H1 (cell line): ENCODE measurements around the gene CST6. TPM values are rescaled to one million over a fixed set of nuclear protein-coding genes. Genes with fewer than 3 reads are reported as not detected.

Experiments
- BCL11A ChIP-seq, 2 experiments: IDR thresholded peaks; one replicate each; pipeline ENCODE4 v1.6.1; 2011; ENCODE audit warnings: low read depth in 2 of 2, low read length in 2 of 2, mild to moderate bottlenecking in 2 of 2
- CHD1 ChIP-seq: IDR thresholded peaks from 2 replicates; pipeline ENCODE4 v1.6.1; 2012; ENCODE audit warnings: low read depth, low read length, improper control_type of control experiment
- JUND ChIP-seq: IDR thresholded peaks from 2 replicates; pipeline ENCODE4 v1.6.1; 2011; ENCODE audit warnings: mild to moderate bottlenecking, improper control_type of control experiment, low read length
- MAFK ChIP-seq: IDR thresholded peaks from 2 replicates; pipeline ENCODE4 v1.6.1; 2012; ENCODE audit warnings: low read depth, mild to moderate bottlenecking, improper control_type of control experiment, low read length
- SIX5 ChIP-seq: IDR thresholded peaks from 2 replicates; pipeline ENCODE4 v1.6.1; 2011; ENCODE audit warnings: mild to moderate bottlenecking, low read depth, low read length
- TCF12 ChIP-seq: IDR thresholded peaks from 2 replicates; pipeline ENCODE4 v1.6.1; 2011; ENCODE audit warnings: low read depth, mild to moderate bottlenecking, low read length
- YY1 ChIP-seq: IDR thresholded peaks from 2 replicates; pipeline ENCODE4 v1.6.1; 2011; ENCODE audit warnings: low read depth, mild to moderate bottlenecking, low read length
- ZNF274 ChIP-seq: IDR thresholded peaks from 2 replicates; pipeline ENCODE4 v1.7.0; 2012; ENCODE audit warnings: low read length, borderline replicate concordance; ENCODE audit errors: extremely low read depth
- polyA plus RNA-seq, 7 experiments: library from polyadenylated mRNA; depleted of rRNA in 3 of 7; stranded (reverse) in 5 of 7; unstranded in 2 of 7; fragments of >200 nt in 5 of 7; fragments of 200-250 nt in 2 of 7; gene quantifications; 1 replicate in 5 of 7; 2 replicates in 1 of 7; 4 replicates in 1 of 7; pipeline versions ENCODE4 v1.2.1 to v1.2.3, GENCODE V29; 2011 to 2013; ENCODE audit warnings: missing spikeins in 2 of 7, mixed read lengths in 2 of 7
- total RNA-seq: library from RNA; stranded (reverse); fragmentation: NEBNext Ultra II Directional; extraction: Animal tissue kit (Norgen Biotek cat#: 25700); gene quantifications from 2 replicates; pipeline ENCODE4 v1.2.1, GENCODE V29; 2021
- TF ChIP-seq, protein P1 (sequence below), 3 experiments: IDR thresholded peaks; 1 replicate in 2 of 3; 2 replicates in 1 of 3; pipeline versions ENCODE4 v1.5.1 to v1.6.1; 2011; ENCODE audit warnings: low read length in 3 of 3, mild to moderate bottlenecking in 3 of 3, inconsistent platforms in 2 of 3, low read depth in 1 of 3, moderate library complexity in 1 of 3; ENCODE audit not compliant: insufficient read depth in 1 of 3; ENCODE audit errors: control extremely low read depth in 1 of 3

The CST6 gene
- total and polyA plus RNA-seq, 2 of the 8 experiments (the other 6 are each of a cell fraction or from before 2014, with no cell fraction given) = 1.6 to 7.6 TPM

DNA sequence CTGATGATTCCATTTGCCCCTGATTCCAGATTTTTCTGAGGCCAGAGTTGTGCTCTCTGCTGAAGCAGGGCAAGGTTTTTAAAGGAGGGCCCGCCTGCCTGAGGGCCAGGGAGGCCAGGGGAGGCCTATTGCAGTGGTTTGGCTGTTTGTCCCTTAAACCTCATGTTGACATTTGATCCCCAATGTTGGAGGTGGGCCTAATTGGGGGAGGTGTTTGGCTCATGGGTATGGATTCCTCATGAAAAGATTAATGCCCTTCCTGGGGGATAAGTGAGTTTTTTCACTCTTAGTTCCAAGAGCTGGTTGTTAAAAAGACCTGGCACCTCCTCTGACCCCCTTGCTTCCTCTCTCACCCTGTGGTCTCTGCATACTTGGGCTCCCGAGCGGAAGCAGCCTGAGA, 28.0 kb downstream of the CST6 start (continued):
- TF ChIP-seq, protein P1, sequence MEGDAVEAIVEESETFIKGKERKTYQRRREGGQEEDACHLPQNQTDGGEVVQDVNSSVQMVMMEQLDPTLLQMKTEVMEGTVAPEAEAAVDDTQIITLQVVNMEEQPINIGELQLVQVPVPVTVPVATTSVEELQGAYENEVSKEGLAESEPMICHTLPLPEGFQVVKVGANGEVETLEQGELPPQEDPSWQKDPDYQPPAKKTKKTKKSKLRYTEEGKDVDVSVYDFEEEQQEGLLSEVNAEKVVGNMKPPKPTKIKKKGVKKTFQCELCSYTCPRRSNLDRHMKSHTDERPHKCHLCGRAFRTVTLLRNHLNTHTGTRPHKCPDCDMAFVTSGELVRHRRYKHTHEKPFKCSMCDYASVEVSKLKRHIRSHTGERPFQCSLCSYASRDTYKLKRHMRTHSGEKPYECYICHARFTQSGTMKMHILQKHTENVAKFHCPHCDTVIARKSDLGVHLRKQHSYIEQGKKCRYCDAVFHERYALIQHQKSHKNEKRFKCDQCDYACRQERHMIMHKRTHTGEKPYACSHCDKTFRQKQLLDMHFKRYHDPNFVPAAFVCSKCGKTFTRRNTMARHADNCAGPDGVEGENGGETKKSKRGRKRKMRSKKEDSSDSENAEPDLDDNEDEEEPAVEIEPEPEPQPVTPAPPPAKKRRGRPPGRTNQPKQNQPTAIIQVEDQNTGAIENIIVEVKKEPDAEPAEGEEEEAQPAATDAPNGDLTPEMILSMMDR (IDR thresholded peaks at IDR 0.05; ENCODE audit: control extremely low read depth in 1 of 3, insufficient read depth in 1 of 3, low read depth in 1 of 3, low read length in 3 of 3) = no peak
- TF ChIP-seq SIX5 = no peak
- no peak for TF ChIP-seq JUND
- no peak for TF ChIP-seq TCF12
- TF ChIP-seq ZNF274 = no peak
- no peak for TF ChIP-seq YY1
- TF ChIP-seq CHD1 = no peak
- TF ChIP-seq MAFK = no peak
- TF ChIP-seq BCL11A (IDR thresholded peaks at IDR 0.05; ENCODE audit: low read depth in 2 of 2, low read length in 2 of 2) = no peak
- TF ChIP-seq, all 59 proteins: peak for 0
